Erythroblast (primary cell): ENCODE measurements around the gene MDH2.
"Not testable (repeated sequence)": the region's sequence is repeated elsewhere in the genome, so short reads cannot be mapped to it uniquely, and the experiment has no call there.

ENCODE experiments used
- DNase-seq, 2 experiments: peaks; one replicate each; lab custom pipeline; 2025; lab: John Stamatoyannopoulos, UW
- GATA1 ChIP-seq: IDR thresholded peaks from 2 replicates; pipeline ENCODE4 v1.6.1; 2011; ENCODE audit warnings: low read depth, mild to moderate bottlenecking, control low read depth, low read length, moderate library complexity
- POLR2A ChIP-seq: IDR thresholded peaks from 2 replicates; pipeline ENCODE4 v1.6.1; 2011; ENCODE audit warnings: mild to moderate bottlenecking, low read length

The MDH2 gene

GRCh38 chr7:76023002-76023401, 24.9 kb upstream of the MDH2 start:
- TF ChIP-seq POLR2A (no peak), GATA1 (no peak)
- DNase-seq = no peak

GRCh38 chr7:76029682-76030081, 18.2 kb upstream of the MDH2 start:
- DNase-seq = not testable (repeated sequence)

GRCh38 chr7:76031964-76032363, 15.9 kb upstream of the MDH2 start:
- DNase-seq = no peak
- TF ChIP-seq POLR2A (no peak), GATA1 (no peak)

DNA sequence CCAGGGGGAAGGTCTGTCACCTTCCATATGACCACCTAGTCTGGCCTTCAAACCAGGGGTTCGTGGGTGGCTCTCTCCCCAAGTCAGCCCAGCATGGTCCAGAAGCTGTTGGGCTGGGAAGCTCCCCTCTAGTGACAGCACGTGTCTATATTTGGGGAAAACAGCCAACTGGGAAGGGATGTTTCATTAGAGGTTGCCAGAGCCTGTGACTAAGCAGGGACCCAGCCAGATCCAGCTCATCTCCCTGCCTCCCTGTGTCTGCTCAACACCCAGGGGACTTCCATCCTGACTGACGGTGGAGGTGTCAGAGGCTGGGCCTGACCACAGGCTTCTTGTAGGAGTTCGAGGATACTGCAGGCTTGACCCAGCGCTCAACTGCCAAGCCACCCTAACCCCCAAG, 10.6 kb upstream of the MDH2 start:
- no peak for DNase-seq
- TF ChIP-seq GATA1 (no peak), POLR2A (no peak)

DNA sequence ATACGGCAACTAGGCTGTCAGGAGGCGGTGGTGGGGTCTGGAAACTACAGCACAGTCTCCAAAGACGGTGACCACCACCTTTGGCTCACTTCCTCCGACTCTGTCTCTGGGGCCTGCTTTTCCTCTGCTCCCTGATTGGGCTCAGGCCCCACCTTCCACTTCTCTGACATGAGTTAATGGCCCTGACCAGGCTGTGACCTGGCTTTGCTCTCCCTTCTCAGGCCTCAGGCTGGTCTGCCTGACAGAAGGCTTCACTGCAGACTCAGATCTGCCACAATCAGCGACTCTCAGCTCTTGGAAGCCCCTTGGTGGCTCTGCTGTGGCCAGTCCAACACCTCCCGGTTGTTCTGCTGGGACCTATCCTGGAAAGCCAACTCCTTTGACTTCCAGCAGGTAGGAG, 7.8 kb upstream of the MDH2 start:
- TF ChIP-seq POLR2A (no peak), GATA1 (no peak)
- DNase-seq = no peak

DNA sequence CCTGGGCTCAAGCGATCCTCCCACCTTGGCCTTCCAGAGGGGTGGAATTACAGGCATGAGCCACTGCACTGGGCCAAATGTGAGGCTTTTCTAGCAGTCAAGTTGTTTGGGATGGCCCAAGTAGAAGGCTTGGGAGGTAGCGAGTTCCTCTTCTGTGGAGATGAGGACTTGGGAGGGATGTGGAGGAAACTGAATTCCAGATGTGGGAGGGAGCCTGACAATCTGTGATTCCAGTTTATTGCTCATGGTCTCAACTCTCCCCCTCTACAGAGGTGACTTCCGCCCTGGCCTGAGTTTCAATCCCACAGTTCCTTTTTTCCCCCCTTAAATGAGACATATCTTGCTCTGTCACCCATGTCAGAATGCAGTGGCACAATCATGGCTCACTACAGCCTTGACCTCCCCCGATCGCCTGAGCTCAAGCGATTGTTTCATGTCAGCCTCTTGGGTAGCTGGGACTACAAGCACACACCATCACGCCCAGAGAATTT, 3.5 kb upstream of the MDH2 start:
- TF ChIP-seq POLR2A = no peak
- no peak for TF ChIP-seq GATA1
- DNase-seq = no peak

DNA sequence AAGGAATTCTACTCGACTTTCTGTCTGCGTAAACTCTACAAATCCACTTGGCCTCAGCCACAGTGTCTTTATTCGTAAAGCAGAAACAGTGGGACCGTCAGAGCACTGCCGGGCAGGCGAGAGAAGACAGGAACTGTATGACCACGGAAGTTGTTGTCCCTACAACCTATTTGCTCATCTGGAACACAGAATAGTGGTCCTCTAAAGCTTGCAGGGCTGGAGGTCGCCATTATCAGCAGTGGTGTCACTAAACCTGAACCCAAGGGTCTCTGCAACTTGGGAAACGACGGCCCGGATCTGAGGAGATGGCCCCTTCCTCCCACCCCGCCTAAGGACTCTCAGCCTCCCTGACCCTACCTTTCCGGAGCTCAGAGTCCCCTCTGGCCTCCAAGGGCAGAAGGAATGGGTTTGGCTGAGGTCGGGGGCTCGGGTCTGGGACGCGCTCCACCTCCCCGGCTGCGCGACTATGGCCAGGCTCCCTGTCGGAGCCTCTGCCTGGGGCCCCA, 548 bp upstream of the MDH2 start:
- TF ChIP-seq POLR2A = no peak
- TF ChIP-seq GATA1 = no peak
- peak; percentile 58 to 69 for DNase-seq

DNA sequence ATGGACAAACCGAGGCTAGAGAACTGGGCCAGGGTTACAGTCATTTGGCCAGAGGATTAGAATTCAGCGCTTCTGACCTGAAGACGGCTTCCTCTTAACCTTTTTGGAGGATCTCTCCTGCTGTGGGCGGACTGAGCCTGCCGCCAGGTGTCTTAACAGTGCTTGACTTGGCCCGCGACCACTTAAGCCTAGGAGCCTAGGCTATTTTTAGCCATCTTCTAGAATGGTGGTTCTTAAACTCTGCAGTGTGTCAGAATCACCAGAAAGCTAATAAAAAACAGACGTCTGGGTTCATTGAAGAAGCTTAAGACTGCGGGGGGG, 722 bp downstream of the MDH2 start:
- peak in 1 of 2 experiments; percentile 57 for DNase-seq
- TF ChIP-seq POLR2A (no peak), GATA1 (no peak)

GRCh38 chr7:76049295-76049694, 1.4 kb downstream of the MDH2 start:
- no peak for DNase-seq
- TF ChIP-seq GATA1 (no peak), POLR2A (no peak)

DNA sequence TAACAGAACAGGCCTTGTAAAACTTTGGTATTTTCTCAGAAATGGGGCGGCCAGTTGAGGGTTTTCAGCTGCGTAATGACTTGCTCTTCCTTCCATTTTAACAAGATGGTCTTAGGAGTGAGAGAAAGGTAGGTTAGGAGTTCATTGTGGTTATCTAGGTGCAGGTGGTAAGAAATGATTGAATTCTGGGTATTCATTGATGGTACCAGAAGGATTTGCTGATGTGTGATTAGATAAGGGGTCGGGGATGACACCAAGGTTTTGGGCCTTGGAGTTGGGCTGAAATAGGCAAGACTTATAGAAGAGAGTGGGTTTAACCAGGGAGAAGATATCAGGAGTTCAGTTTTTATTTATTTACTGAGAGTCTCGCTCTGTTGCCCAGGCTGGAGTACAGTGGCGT, 2.6 kb downstream of the MDH2 start:
- DNase-seq = peak; percentile 27 to 45
- TF ChIP-seq POLR2A (no peak), GATA1 (no peak)

DNA sequence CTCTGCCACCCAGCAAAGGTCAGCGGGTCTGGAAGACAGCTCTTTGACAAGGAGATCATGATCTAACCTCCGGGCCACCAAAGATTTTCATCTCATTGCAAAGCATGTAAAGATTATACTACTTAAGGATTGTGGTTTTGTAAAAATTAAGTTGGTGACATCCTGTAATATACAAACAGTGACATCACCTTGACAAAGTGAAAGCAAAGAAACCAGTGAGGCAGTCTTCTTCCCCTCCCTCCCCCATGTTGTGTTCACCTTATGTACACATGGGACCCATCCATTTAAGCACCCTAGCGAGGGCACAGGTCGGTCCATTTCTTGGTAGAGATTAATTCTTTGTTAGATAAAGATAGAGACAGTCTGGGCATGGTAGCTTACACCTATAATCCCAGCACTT, 3.9 kb downstream of the MDH2 start:
- DNase-seq = no peak
- TF ChIP-seq GATA1 (no peak), POLR2A (no peak)

GRCh38 chr7:76052681-76053080, 4.8 kb downstream of the MDH2 start:
- DNase-seq = not testable (repeated sequence)

GRCh38 chr7:76053461-76053860, 5.6 kb downstream of the MDH2 start:
- no peak for DNase-seq
- TF ChIP-seq GATA1 (no peak), POLR2A (no peak)

- no peak for DNase-seq
- no peak for TF ChIP-seq GATA1
- no peak for TF ChIP-seq POLR2A
Measured at GRCh38 chr7:76054123-76055120, 6.5 kb downstream of the MDH2 start.

DNA sequence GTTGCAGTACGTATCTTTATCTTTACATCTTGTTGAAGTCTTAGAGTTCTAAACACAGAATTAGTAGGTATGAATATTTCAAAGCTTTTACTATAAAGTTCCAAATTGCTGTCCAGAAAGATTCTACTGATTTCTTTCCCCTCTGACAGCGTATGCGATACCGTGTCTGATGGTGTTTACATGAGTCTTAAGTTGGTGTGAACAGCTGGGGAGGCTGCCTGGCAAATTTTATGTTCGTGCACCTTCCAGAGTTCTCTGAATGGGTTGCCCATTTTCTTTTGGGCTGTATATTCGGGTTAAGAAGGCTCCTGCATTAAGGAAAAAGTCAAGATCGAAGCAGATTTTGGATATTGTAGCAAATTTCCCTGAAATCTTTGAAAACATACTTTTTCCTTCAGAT, 8.3 kb downstream of the MDH2 start:
- TF ChIP-seq GATA1 (no peak), POLR2A (no peak)
- no peak for DNase-seq
